Hematopoietic multipotent progenitor cell treated with erythropoietin and hydrocortisone succinate and interleukin-3 and kit ligand, for 8 days (in vitro differentiated cells): ENCODE measurements around the gene FAM174A.
"Not testable (repeated sequence)": the region's sequence is repeated elsewhere in the genome, so short reads cannot be mapped to it uniquely, and the experiment has no call there.

Experiments
- DNase-seq: peaks from one replicate; pipeline ENCODE4 v3.0.0-alpha.2; 2015

The FAM174A gene

DNA sequence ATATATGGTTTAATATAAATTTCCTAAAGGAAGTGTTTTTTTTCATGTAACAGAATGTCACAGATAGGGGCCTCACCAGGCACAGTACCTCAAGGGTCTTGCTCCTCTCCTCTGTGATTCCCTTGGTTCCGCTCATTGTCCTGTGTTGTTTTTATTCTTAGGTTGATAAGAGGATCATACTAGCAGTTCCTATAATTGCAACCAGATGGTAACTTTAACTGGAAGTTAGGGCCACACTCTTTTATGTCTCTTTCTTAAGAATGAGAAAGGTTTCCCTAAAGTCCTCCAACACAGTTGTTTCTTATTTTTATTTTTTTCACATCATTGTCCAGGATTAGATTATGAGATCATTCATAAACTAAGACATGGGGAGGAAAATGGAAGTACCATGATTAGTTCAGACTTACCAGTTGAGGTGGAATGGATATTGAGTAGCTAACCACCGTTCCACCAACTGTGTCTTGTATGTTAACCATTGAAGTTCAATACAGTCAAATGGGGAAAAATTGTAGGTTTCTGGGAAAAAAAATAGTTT is 41.1 kb downstream of the FAM174A start:
- no peak for DNase-seq

DNA sequence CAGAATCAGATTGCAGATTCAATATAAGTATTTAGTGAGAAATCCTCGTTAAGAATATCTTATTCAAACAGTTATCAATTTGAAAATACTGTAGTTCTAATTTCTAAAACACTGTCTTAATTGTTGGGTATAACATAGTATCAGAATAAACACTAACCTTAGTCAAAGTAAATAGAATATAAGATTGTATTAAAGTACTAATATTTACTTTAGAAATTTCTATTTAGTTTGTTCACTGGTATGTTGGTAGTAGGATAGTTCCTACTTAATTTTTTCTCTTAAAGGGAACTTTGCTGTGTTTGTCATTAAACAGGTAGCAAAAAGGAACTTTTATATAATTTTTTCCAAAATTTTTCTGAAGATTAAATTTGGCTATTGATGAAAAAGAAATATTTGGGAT is 42.3 kb downstream of the FAM174A start:
- no peak for DNase-seq

DNA sequence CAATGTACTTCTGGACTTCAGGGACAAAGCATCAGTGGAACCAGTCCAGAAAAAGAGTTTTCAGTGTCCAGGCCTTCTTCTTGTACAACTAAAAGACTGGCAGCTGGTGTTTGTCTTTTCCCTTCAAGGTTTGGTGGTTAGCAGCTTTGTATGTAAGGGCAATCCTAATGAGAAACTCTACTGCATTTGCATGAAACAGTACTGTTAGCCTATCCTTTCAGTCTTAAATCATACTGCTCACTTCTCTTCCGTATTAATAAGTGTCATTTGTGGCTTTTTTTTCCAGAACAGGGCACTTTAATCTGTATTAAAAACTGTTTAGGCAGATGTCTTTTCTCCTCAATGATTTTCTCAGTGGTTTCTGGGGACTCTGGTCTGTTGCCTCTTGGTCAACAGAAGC is 48.9 kb downstream of the FAM174A start:
- no peak for DNase-seq

DNA sequence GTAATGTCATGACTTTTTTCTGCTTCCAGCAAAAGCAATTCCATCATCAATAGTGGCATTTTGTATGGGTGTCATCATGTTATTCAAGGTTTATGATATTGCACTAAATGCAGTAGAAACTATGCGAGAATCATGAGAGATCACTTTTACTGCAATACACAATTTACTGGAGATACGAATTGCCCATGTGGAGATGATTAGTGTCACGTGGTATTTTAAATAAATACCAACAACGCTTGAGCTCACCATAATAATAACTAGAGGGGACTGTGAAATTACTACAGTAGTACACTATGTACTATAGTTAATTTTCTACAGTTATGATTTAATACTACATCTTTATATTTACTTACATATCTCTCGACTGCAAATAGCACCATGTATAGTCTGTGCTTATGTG is 49.7 kb downstream of the FAM174A start:
- DNase-seq = no peak

DNA sequence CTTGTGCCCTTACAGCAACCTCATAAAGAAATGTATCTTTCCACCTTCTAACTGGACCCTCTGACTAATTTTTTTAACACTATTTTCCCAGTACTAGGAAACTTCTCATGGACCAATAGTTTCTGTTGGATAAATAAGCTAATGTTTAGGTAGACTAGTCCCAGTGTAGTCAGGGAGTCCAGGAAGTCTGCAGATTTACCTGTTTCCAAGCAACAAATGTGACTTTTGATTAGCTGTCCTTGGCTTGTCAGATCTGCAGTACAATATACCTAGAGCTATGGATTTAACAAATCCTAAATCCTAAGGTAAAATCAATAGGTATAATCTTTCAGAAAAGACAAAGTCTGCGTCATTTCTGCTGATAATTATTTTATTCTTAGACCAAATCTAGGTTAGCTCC is 55.7 kb downstream of the FAM174A start:
- DNase-seq = no peak

DNA sequence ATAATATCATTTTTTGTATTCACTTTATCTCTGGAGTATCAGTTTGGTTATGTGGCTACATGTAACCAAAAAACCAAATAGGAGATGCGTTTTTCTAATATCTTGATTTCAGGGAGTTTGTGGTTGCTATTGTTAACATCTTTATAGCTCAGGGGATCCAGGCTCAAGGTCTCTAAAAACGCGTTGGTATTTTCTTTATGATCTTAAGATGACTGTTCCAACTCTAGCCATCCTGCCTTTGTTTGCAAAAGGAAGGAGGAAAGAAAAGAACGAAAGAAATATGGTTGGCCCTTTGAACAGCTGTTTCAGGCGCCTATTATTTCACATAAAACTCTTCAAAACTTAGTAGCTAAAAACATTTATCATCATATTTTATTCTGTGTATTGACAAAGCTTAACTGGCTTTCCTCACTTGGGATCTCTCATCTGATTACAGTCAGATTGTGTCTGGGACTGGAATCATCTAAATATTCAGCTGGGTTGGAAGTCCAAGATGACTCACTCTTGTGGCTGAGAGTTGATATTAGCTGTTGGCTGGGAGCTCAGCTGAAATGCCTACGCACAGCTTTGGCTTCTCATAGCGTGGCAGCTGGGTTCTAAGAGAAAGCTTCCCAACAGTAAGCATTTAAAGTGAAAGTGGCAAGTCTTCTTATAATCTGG is 60.1 kb downstream of the FAM174A start:
- DNase-seq = no peak

DNA sequence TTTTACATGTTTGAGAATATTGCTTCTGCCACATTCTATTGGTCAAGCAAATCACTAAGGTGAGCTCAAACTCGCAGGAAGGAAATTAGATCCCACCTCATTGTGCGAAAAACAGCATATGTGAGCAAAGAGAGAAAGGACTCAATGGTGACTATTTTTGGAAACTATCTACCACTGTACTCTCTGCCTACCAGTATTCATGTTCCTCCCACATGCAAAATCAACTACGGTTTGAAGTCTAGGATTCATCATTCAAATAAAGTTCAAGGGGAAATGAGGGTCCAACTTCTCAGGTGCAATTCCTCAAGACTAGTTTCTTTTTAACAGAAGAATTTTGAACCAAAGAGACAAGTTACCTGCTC is 60.6 kb downstream of the FAM174A start:
- DNase-seq = no peak

DNA sequence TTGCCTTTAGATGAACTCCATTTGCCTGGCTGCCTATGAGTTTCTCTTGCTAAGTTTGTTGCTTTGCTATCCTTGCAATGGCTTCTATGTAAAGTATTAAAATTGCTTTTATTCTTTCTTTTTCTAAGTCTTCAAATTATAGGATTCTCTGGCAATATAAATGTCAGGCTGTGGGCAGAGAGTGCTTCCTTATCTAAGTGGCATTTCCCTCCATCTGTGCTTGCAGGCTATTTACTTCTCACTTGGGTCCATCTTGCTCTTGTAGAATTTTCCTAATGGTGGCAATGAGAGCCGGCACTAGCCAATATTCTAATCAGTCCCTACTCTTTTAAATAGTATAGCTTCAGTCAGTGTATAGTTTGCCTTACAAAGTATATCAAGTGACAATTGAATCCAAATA is 63.3 kb downstream of the FAM174A start:
- DNase-seq = no peak

DNA sequence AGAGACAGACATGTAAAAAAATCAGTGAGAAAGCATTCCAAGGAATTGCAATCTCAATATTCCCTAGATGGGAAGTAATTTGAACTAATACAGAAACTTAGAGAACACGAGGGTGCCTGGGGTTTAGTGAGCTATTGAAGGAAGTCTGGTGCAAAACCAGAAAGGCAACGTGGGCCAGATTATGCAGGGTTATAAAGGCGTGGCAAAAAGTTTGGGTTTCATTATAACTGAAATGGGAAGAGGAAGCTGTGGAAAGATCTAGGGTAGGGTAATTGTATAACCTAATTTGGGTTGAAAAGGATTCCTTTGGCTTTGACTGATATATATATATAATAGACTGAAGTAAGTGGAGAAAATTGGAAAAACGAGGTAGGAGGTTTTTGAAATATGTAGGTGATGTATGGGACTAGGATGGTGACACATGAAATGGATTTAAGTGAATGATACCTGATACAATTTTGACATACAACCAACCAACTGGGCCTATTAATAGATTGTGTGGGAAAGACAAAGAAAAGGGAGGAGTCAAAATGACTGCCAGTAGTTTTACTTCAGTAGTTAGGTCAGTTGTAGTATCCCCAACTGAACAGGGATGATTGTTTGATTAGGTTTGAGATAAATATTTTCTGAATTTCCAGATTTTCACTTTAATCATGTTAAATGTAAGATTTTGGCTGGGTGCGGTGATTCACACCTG is 65.3 kb downstream of the FAM174A start:
- no peak for DNase-seq

DNA sequence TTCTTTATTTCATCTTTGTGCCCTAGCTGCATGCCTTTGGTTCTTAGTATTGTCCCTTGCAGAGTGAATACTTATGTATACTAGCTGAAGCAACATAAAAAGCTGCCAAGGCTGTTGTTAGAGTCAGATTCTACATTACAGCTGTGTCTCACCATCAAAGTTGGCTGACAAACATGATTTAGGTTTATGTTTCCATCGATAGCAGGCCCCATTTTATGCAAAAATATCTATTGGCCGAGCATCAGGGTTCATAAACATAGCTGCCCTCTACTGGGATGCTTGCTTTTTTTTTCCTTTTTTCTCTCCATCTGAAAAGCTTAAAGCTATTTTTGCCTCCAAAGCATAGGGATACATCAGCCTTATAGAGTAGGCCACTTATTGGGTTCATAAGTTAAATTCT is 68.0 kb downstream of the FAM174A start:
- DNase-seq = no peak

DNA sequence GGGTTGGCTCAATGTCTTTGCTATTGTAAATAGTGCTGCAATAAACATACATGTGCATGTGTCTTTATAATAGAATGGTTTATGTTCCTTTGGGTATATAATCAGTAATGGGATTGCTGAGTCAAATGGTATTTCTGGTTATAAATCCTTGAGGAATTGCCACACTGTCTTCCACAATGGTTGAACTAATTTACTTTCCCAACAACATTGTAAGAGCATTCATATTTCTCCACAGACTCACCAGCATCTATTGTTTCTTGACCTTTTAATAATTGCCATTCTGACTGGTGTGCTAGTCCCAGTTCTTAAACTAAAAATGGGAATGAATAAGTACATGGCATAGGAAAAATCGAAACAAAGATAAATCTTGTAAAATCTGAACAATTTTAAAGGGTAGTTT is 68.8 kb downstream of the FAM174A start:
- DNase-seq = not testable (repeated sequence)

DNA sequence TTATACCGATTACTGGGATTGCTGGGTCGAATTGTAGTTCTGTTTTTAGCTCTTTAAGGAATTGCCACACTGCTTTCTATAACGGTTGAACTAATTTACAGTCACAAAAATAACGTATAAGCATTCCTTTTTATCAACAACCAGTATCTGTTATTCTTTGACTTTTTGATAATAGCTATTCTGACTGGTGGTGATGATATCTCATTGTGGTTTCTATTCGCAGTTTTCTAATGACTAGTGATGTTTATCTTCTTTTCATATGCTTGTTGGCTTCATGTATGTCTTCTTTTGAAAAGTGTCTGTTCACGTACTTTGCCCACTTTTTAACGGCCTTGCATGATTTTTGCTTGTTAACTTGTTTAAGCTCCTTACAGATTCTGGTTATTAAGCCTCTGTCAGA is 74.4 kb downstream of the FAM174A start:
- DNase-seq = no peak

DNA sequence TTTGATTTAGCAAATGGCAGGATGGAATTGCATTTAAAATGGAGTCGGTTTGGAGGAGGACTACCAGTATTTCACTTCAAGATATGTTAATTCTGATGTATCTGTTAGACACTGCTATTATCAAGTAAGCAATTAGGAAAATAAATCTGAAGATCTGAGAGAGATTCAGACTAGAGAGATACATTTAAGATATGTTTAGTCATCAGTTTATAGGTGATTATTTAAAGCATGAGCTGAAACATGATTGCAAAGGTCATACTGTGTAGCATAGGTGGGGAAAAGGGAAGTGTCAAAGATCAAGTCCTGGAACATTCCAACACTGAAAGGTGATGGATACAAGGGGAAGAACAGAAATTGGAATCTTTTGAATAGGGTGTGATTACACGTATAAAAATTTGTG is 79.1 kb downstream of the FAM174A start:
- no peak for DNase-seq

DNA sequence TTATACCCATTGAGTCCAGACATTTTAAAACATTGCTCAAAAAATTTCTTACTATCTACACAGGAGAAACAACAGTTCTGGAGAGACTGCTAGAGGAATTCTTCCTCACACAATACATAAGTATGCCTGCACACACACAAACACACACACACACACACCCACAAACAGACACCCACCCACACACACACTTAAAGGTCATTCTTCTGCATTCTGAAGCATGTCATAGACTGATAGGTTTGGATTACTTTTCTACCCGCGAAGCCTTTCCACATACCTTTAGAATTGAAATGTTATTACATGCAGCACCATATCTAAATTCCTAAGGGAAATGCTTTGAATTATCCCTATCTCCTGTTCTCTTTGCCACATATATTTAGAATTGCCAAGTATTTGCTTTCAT is 80.2 kb downstream of the FAM174A start:
- DNase-seq = no peak

DNA sequence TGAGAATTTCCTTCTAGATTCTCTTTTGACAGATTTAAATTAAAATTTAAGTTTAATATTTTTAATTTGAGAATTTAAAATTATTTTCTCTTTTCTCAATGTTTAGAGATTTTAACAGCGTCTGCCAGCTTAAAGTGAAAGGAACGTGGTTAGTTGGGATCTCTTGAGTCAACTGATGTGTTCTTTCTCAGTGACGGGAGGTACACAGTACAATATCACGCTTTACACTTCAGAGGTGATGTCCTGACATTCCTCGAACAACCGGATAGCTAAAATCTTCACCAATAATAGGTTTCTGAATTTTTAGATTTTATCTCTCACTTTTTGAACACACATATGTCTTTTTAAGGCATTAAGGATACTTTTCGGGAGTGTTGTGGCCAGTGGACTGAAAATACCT is 81.1 kb downstream of the FAM174A start:
- no peak for DNase-seq

DNA sequence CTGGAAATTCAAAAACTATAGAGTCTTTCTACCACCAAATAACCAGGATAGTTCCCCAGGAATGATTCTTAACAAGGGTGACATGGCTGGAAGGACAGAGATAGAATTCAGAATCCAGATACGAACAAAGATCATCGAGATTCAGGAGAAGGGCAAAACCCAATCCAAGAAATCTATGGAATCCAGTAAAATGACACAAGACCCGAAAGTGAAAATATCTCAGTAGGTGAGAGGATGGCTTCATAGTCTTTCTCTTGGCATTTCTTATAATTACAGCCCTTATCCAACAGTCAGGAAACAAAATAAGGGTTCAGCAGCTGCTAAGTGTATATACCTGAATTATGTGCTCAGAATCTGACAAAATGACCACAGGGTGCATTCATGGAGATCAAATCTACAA is 81.8 kb downstream of the FAM174A start:
- DNase-seq = no peak

DNA sequence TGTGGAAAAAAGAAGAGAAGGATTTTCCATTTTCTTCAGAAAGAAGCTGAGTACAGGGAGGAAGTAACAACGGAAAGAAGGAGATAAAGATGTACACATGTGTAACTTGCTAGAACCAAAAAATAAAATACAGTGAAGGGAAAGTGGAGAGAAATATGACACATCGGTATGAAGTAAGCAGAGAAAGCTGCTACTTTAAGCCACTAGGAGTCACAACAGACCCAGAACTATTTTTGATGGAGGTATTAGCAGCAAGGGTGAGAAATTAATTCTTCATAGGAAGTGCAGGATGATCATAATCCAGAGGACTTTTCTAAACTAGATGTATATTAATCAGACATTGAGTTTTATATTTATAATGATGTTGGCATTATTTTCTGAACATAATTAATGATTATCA is 88.5 kb downstream of the FAM174A start:
- peak; percentile 44 for DNase-seq

DNA sequence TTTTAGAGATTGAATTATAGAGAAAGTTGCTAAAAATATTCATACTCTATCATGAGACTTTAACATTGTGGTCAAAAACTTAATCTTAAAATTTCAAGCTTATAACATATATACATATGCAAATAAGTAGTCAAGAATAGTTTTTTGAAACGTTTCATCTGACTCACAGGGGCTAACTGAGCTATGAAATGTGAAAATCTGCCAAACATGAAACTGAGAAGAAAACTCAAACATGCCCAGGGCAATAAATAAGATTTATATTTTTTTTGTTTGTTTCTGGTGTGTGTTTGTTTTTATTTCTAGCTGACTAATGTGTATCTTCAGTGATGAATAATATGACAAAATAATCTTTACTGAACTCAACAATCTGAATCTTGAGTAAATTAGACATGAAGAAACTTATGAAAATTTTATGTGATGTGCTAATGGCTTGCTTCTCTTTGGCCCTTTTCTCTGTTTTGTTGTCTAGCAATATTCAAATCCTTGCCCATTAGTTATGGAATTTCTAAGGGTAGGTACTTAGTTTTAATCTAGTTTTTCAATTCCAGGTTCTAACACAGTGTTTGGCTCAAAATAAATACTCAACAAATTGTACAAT is 99.9 kb downstream of the FAM174A start:
- no peak for DNase-seq
